ENCODE measurements around the gene BEX2. TPM values are rescaled to one million over a fixed set of nuclear protein-coding genes. Genes with fewer than 3 reads are reported as not detected.
"Not testable (repeated sequence)": the region's sequence is repeated elsewhere in the genome, so short reads cannot be mapped to it uniquely, and the experiment has no call there.

The BEX2 gene
- total RNA-seq = 3.5 and 3.7 TPM in 2 replicates

GRCh38 chrX:103310555-103311398 is at the start of gene BEX2:
TSS of gene BEX2 (minus strand) at chrX:103310990. CDS start at chrX:103309976, 1,014 bp downstream.
- peaks cover 1% of the 10 kb centered on the region for H3K36me3 Mint-ChIP-seq (ENCODE audit: low read depth)
- peak within 1 kb of the TSS; percentile 29 for H3K27ac Mint-ChIP-seq
- H3K4me1 Mint-ChIP-seq (ENCODE audit: low read depth) = no peaks in the 10 kb centered on the region
- peaks cover 13% of the 10 kb centered on the region for H3K27me3 Mint-ChIP-seq (ENCODE audit: insufficient read depth)
- no peaks in the 10 kb centered on the region for H3K9me3 Mint-ChIP-seq
- intact Hi-C loops (cut with micrococcal nuclease) = loop anchor here (1.0 to 2.0 kb wide), 2 partner anchors 56 to 95 kb away; partner anchors contain the start of genes BEX4 and TCEAL8
- peak; percentile 68 for DNase-seq (ENCODE audit: low spot score)
- peak within 1 kb of the TSS; percentile 75 for H3K4me3 Mint-ChIP-seq

GRCh38 chrX:103360092-103360491 is 49.3 kb upstream of the BEX2 start:
- intact Hi-C loops (cut with micrococcal nuclease) = no loop called here
- Mint-ChIP-seq H3K4me1 (ENCODE audit: low read depth) (peaks cover 9% of the 10 kb centered on the region), H3K27me3 (ENCODE audit: insufficient read depth) (peaks cover 2% of the 10 kb centered on the region), H3K27ac (no peak overlapping the region), H3K36me3 (ENCODE audit: low read depth) (no peaks in the 10 kb centered on the region), H3K4me3 (no peak overlapping the region), H3K9me3 (no peaks in the 10 kb centered on the region)
- DNase-seq (ENCODE audit: low spot score) = no peak

GRCh38 chrX:103359605-103360004 is 48.8 kb upstream of the BEX2 start:
- H3K27ac Mint-ChIP-seq; H3K4me1 Mint-ChIP-seq (ENCODE audit: low read depth); DNase-seq (ENCODE audit: low spot score); H3K9me3 Mint-ChIP-seq; H3K36me3 Mint-ChIP-seq (ENCODE audit: low read depth); H3K4me3 Mint-ChIP-seq; intact Hi-C loops (cut with micrococcal nuclease); H3K27me3 Mint-ChIP-seq (ENCODE audit: insufficient read depth): not testable (repeated sequence)

GRCh38 chrX:103357871-103358270 is 47.1 kb upstream of the BEX2 start:
- Mint-ChIP-seq H3K36me3 (ENCODE audit: low read depth) (no peaks in the 10 kb centered on the region), H3K4me3 (no peak overlapping the region), H3K27ac (no peak overlapping the region), H3K4me1 (ENCODE audit: low read depth) (peaks cover 9% of the 10 kb centered on the region), H3K27me3 (ENCODE audit: insufficient read depth) (peaks cover 4% of the 10 kb centered on the region), H3K9me3 (no peaks in the 10 kb centered on the region)
- intact Hi-C loops (cut with micrococcal nuclease) = no loop called here
- no peak for DNase-seq (ENCODE audit: low spot score)

GRCh38 chrX:103356858-103357257 is 46.1 kb upstream of the BEX2 start:
- no peaks in the 10 kb centered on the region for H3K9me3 Mint-ChIP-seq
- H3K27me3 Mint-ChIP-seq (ENCODE audit: insufficient read depth) = peaks cover 4% of the 10 kb centered on the region
- intact Hi-C loops (cut with micrococcal nuclease) = no loop called here
- peak overlapping the region; percentile 79 for H3K4me3 Mint-ChIP-seq
- H3K36me3 Mint-ChIP-seq (ENCODE audit: low read depth) = no peaks in the 10 kb centered on the region
- no peak overlapping the region for H3K27ac Mint-ChIP-seq
- no peak for DNase-seq (ENCODE audit: low spot score)
- peaks cover 9% of the 10 kb centered on the region for H3K4me1 Mint-ChIP-seq (ENCODE audit: low read depth)

GRCh38 chrX:103356130-103356798 is 45.5 kb upstream of the BEX2 start, which contains the start of gene TCEAL9:
TSS of gene TCEAL9 (plus strand) at chrX:103356506. CDS start at chrX:103357685, 1,179 bp downstream.
- Mint-ChIP-seq H3K4me3 (peak within 1 kb of the TSS; percentile 79), H3K27me3 (ENCODE audit: insufficient read depth) (peaks cover 4% of the 10 kb centered on the region), H3K36me3 (ENCODE audit: low read depth) (no peaks in the 10 kb centered on the region), H3K9me3 (no peaks in the 10 kb centered on the region), H3K4me1 (ENCODE audit: low read depth) (peaks cover 9% of the 10 kb centered on the region), H3K27ac (no peak within 1 kb of the TSS)
- DNase-seq (ENCODE audit: low spot score) = no peak
- intact Hi-C loops (cut with micrococcal nuclease) = no loop called here

- DNase-seq (ENCODE audit: low spot score) = no peak
- Mint-ChIP-seq H3K9me3 (no peaks in the 10 kb centered on the region), H3K4me1 (ENCODE audit: low read depth) (no peaks in the 10 kb centered on the region), H3K36me3 (ENCODE audit: low read depth) (no peaks in the 10 kb centered on the region), H3K27me3 (ENCODE audit: insufficient read depth) (no peaks in the 10 kb centered on the region), H3K27ac (no peak overlapping the region), H3K4me3 (no peak overlapping the region)
- intact Hi-C loops (cut with micrococcal nuclease) = no loop called here
Measured at GRCh38 chrX:103347682-103348397, 37.0 kb upstream of the BEX2 start.

- Mint-ChIP-seq H3K9me3 (no peaks in the 10 kb centered on the region), H3K36me3 (ENCODE audit: low read depth) (no peaks in the 10 kb centered on the region), H3K27me3 (ENCODE audit: insufficient read depth) (peaks cover 5% of the 10 kb centered on the region), H3K4me1 (ENCODE audit: low read depth) (no peaks in the 10 kb centered on the region), H3K27ac (no peak overlapping the region), H3K4me3 (no peak overlapping the region)
- DNase-seq (ENCODE audit: low spot score) = no peak
- intact Hi-C loops (cut with micrococcal nuclease) = no loop called here
Measured at GRCh38 chrX:103344606-103345005, 33.8 kb upstream of the BEX2 start.

GRCh38 chrX:103343105-103343504 is 32.3 kb upstream of the BEX2 start:
- no peak overlapping the region for H3K27ac Mint-ChIP-seq
- H3K4me3 Mint-ChIP-seq = no peak overlapping the region
- peaks cover 5% of the 10 kb centered on the region for H3K27me3 Mint-ChIP-seq (ENCODE audit: insufficient read depth)
- H3K9me3 Mint-ChIP-seq = no peaks in the 10 kb centered on the region
- intact Hi-C loops (cut with micrococcal nuclease) = loop anchor here (1.0 kb wide), 1 partner anchor 121 kb away; no protein-coding TSS in a partner anchor
- no peaks in the 10 kb centered on the region for H3K4me1 Mint-ChIP-seq (ENCODE audit: low read depth)
- DNase-seq (ENCODE audit: low spot score) = no peak
- H3K36me3 Mint-ChIP-seq (ENCODE audit: low read depth) = no peaks in the 10 kb centered on the region

GRCh38 chrX:103338663-103339062 is 27.9 kb upstream of the BEX2 start:
- Mint-ChIP-seq H3K4me3 (no peak overlapping the region), H3K27me3 (ENCODE audit: insufficient read depth) (peaks cover 8% of the 10 kb centered on the region), H3K36me3 (ENCODE audit: low read depth) (no peaks in the 10 kb centered on the region), H3K9me3 (no peaks in the 10 kb centered on the region), H3K4me1 (ENCODE audit: low read depth) (no peaks in the 10 kb centered on the region), H3K27ac (no peak overlapping the region)
- intact Hi-C loops (cut with micrococcal nuclease) = no loop called here
- DNase-seq (ENCODE audit: low spot score) = no peak

GRCh38 chrX:103330681-103331288 is 20.0 kb upstream of the BEX2 start:
- Mint-ChIP-seq H3K36me3 (ENCODE audit: low read depth) (no peaks in the 10 kb centered on the region), H3K27ac (no peak overlapping the region), H3K4me3 (no peak overlapping the region), H3K9me3 (no peaks in the 10 kb centered on the region), H3K27me3 (ENCODE audit: insufficient read depth) (peaks cover 8% of the 10 kb centered on the region), H3K4me1 (ENCODE audit: low read depth) (no peaks in the 10 kb centered on the region)
- intact Hi-C loops (cut with micrococcal nuclease) = no loop called here
- no peak for DNase-seq (ENCODE audit: low spot score)

GRCh38 chrX:103329991-103330390 is 19.2 kb upstream of the BEX2 start, which contains the start of gene TCEAL7:
TSS of gene TCEAL7 (plus strand) at chrX:103330239. CDS start at chrX:103331404, 1,165 bp downstream.
- Mint-ChIP-seq H3K4me3 (no peak within 1 kb of the TSS), H3K27ac (no peak within 1 kb of the TSS), H3K4me1 (ENCODE audit: low read depth) (no peaks in the 10 kb centered on the region), H3K36me3 (ENCODE audit: low read depth) (no peaks in the 10 kb centered on the region), H3K9me3 (no peaks in the 10 kb centered on the region), H3K27me3 (ENCODE audit: insufficient read depth) (peaks cover 11% of the 10 kb centered on the region)
- intact Hi-C loops (cut with micrococcal nuclease) = no loop called here
- no peak for DNase-seq (ENCODE audit: low spot score)
